ENCODE data around the gene CFP.

GRCh38 chrX:47577901-47578300 lies 51.8 kb downstream of the CFP start:
- TF ChIP-seq CTCF (IDR thresholded peaks at IDR 0.05), result no peak
- TF ChIP-seq EZH2 (IDR thresholded peaks at IDR 0.05), result no peak
